Suprapubic skin (tissue), 4 donors: ENCODE results near the gene WBP2NL. TPM values are rescaled to one million over a fixed set of nuclear protein-coding genes. Genes with fewer than 3 reads are reported as not detected.

Experiments used
- DNase-seq, 2 donors: peaks; one replicate each; pipeline ENCODE4 v3.0.0-alpha.2; 2019; ENCODE audit warnings: low spot score in 2 of 2
- H3K27ac ChIP-seq: fragments of 200-600 bp; sonication (generic); one replicate; pipeline ENCODE4 v1.5.1; 2019
- H3K27me3 ChIP-seq: fragments of 200-600 bp; sonication (generic); one replicate; pipeline ENCODE4 v1.5.1; 2019
- H3K36me3 ChIP-seq: fragments of 200-600 bp; sonication (generic); one replicate; pipeline ENCODE4 v1.5.1; 2019
- H3K4me1 ChIP-seq: fragments of 200-600 bp; sonication (generic); one replicate; pipeline ENCODE4 v1.5.1; 2019
- H3K4me3 ChIP-seq: fragments of 200-600 bp; sonication (generic); one replicate; pipeline ENCODE4 v1.5.1; 2019; ENCODE audit warnings: mild to moderate bottlenecking
- H3K9me3 ChIP-seq: fragments of 200-600 bp; sonication (generic); one replicate; pipeline ENCODE4 v1.5.1; 2019
- EP300 ChIP-seq: sonication (generic); formaldehyde crosslinking; IDR thresholded peaks from one replicate; pipeline ENCODE4 v1.6.1; 2017; ENCODE audit warnings: antibody characterized with exemption
- POLR2A ChIP-seq, 2 donors: fragments of 450-650 bp; IDR thresholded peaks; one replicate each; pipeline ENCODE4 v1.6.1; 2017; ENCODE audit warnings: antibody characterized with exemption in 2 of 2, mild to moderate bottlenecking in 2 of 2, moderate library complexity in 2 of 2
- POLR2AphosphoS5 ChIP-seq, 3 donors: sonication (generic); formaldehyde crosslinking; IDR thresholded peaks; one replicate each; pipeline ENCODE4 v1.6.1; 2017; ENCODE audit warnings: antibody characterized with exemption in 3 of 3
- WGBS: methylation state at CpG from one replicate; pipeline ENCODE4 v1.1.5; 2018; 5-methylcytosine and 5-hydroxymethylcytosine counted together
- total RNA-seq, 4 donors: library from RNA; depleted of rRNA; stranded (reverse); fragments of >200 nt; gene quantifications; one replicate each; pipeline ENCODE4 v1.1.0, GENCODE V29; 2016
- TF ChIP-seq, protein P1 (sequence below), 2 donors: fragments of 200-600 bp in 1 of 2; fragments of 450-650 bp in 1 of 2; sonication (generic) in 1 of 2; IDR thresholded peaks; one replicate each; pipeline ENCODE4 v1.5.1; 2016 to 2019; ENCODE audit warnings: antibody characterized with exemption in 2 of 2, mild to moderate bottlenecking in 1 of 2, moderate library complexity in 1 of 2

WBP2NL gene
- total RNA-seq, 4 donors from 2014 or later = 0.76 to 9.6 (median 5.4) TPM

DNA sequence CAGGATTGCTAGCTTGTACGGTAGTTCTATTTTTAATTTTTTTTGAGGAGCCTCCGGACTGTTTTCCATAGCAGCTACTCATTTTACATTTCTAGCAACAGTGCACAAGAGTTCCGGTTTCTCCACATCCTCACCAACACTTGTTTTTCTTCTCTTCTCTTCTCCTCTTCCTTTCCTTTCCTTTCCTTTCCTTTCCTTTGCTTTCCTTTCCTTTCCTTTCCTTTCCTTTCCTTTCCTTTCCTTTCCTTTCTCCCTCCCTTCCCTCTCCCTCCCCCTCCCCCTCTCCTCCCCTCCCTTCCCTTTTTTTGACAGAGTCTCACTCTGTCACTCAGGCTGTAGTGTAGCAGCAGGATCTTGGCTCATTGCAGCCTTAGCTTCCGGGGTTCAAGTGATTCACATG lies 9.3 kb downstream of the WBP2NL start:
- WGBS = 70% methylated on average over 4 of the region's 4 CpGs
- TF ChIP-seq POLR2A (IDR thresholded peaks at IDR 0.05) (no peak), EP300 (no peak), POLR2AphosphoS5 (IDR thresholded peaks at IDR 0.05) (no peak)
- TF ChIP-seq, protein P1, sequence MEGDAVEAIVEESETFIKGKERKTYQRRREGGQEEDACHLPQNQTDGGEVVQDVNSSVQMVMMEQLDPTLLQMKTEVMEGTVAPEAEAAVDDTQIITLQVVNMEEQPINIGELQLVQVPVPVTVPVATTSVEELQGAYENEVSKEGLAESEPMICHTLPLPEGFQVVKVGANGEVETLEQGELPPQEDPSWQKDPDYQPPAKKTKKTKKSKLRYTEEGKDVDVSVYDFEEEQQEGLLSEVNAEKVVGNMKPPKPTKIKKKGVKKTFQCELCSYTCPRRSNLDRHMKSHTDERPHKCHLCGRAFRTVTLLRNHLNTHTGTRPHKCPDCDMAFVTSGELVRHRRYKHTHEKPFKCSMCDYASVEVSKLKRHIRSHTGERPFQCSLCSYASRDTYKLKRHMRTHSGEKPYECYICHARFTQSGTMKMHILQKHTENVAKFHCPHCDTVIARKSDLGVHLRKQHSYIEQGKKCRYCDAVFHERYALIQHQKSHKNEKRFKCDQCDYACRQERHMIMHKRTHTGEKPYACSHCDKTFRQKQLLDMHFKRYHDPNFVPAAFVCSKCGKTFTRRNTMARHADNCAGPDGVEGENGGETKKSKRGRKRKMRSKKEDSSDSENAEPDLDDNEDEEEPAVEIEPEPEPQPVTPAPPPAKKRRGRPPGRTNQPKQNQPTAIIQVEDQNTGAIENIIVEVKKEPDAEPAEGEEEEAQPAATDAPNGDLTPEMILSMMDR (IDR thresholded peaks at IDR 0.05) = no peak
- no peaks in the 10 kb centered on the region for H3K27me3 ChIP-seq
- H3K4me3 ChIP-seq = no peak overlapping the region
- no peaks in the 10 kb centered on the region for H3K36me3 ChIP-seq
- H3K27ac ChIP-seq = no peak overlapping the region
- no peaks in the 10 kb centered on the region for H3K4me1 ChIP-seq
- no peaks in the 10 kb centered on the region for H3K9me3 ChIP-seq
- DNase-seq = no peak

DNA sequence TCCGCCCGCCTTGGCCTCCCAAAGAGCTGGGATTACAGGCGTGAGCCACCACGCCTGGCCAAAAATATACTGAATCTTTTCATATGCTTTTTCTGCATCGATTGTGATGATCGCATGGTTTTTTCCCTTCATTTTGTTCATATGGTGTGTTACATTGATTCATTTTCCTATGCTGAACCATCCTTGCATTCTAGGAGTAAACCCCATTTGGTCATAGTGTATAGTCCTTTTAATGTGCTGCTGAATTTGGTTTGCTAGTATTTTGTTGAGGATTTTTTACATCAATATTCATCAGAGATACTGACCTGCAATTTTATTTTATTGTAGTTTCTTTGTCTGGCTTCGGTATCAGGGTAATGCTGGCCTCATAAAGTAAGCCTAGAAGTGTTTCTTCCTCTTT lies 12.2 kb downstream of the WBP2NL start:
- Histone ChIP-seq H3K9me3 (no peaks in the 10 kb centered on the region), H3K36me3 (no peaks in the 10 kb centered on the region), H3K27me3 (no peaks in the 10 kb centered on the region), H3K4me1 (no peaks in the 10 kb centered on the region), H3K27ac (no peak overlapping the region), H3K4me3 (no peak overlapping the region)
- no peak for DNase-seq
- TF ChIP-seq EP300 (no peak), POLR2A (IDR thresholded peaks at IDR 0.05) (no peak), POLR2AphosphoS5 (IDR thresholded peaks at IDR 0.05) (no peak)
- TF ChIP-seq, protein P1 (IDR thresholded peaks at IDR 0.05) = no peak
- 94% methylated on average over 7 of the region's 7 CpGs for WGBS

DNA sequence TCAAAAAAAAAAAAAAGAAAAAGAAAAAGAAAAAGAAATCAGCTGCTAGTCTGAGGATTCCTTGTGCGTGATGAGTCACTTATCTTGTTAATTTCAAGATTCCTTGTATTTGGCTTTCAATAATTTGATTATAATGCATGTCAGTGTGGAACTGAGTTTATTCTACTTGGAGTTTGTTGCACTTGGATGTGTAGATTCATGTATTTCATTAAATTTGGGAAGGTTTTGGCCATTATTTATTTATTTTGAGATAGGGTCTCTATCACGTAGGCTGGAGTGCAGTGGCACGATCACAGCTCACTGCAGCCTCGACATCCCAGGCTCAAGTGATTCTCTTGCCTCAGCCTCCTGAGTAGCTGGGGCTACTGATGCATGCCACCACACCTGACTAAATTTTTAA lies 14.8 kb downstream of the WBP2NL start:
- H3K9me3 ChIP-seq = no peaks in the 10 kb centered on the region
- H3K4me1 ChIP-seq = no peaks in the 10 kb centered on the region
- no peaks in the 10 kb centered on the region for H3K36me3 ChIP-seq
- TF ChIP-seq, protein P1 (IDR thresholded peaks at IDR 0.05) = no peak
- no peak for TF ChIP-seq POLR2A (IDR thresholded peaks at IDR 0.05)
- no peak for TF ChIP-seq EP300
- no peak for TF ChIP-seq POLR2AphosphoS5 (IDR thresholded peaks at IDR 0.05)
- no peak overlapping the region for H3K27ac ChIP-seq
- 69% methylated on average over 4 of the region's 4 CpGs for WGBS
- DNase-seq = no peak
- H3K4me3 ChIP-seq = no peak overlapping the region
- no peaks in the 10 kb centered on the region for H3K27me3 ChIP-seq

DNA sequence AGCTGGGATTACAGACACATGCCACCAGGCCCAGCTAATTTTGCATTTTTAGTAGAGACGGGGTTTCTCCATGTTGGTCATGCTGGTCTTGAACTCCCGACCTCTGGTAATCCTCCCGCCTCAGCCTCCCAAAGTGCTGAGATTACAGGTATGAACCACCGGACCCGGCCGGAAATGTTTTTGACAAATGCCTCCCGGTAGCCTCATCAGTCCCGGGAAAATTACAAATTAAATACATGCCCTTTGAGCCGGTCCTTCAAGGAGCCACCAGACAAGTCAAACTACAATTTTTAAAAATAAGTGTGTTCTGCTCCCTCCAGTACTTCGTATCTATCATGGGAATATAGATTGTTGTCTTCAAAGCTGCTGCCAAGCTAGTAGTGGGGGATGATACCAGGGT lies 17.5 kb downstream of the WBP2NL start:
- Histone ChIP-seq H3K9me3 (no peaks in the 10 kb centered on the region), H3K36me3 (no peaks in the 10 kb centered on the region), H3K4me3 (no peak overlapping the region), H3K27ac (no peak overlapping the region), H3K4me1 (no peaks in the 10 kb centered on the region), H3K27me3 (no peaks in the 10 kb centered on the region)
- DNase-seq = no peak
- 68% methylated on average over 10 of the region's 10 CpGs for WGBS
- TF ChIP-seq POLR2AphosphoS5 (IDR thresholded peaks at IDR 0.05) (no peak), EP300 (no peak), POLR2A (IDR thresholded peaks at IDR 0.05) (no peak)
- TF ChIP-seq, protein P1 (IDR thresholded peaks at IDR 0.05) = no peak

DNA sequence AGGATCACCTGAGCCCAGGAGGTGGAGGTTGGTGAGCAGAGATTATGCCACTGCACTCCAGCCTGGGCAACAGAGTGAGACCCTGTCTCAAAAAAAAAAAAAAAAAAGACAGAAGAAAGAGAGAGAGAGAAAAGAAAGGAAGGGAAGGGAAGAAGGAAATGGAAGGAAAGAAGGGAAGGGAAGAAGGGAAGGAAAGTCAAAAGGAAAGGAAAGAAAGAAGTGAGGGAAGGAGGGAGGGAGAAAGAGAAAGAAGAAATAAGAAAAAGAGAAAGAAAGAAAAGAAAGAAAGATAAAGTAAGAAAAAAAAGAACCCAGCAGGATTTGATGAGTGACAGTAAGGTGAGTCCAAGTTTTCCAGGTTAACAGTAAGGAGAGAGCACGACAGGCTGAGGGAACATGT lies 19.6 kb downstream of the WBP2NL start:
- TF ChIP-seq, protein P1 (IDR thresholded peaks at IDR 0.05) = no peak
- TF ChIP-seq POLR2AphosphoS5 (IDR thresholded peaks at IDR 0.05) = no peak
- TF ChIP-seq POLR2A (IDR thresholded peaks at IDR 0.05) = no peak
- no peak for TF ChIP-seq EP300
- Histone ChIP-seq H3K36me3 (no peaks in the 10 kb centered on the region), H3K4me1 (no peaks in the 10 kb centered on the region), H3K27me3 (no peaks in the 10 kb centered on the region), H3K27ac (no peak overlapping the region), H3K9me3 (no peaks in the 10 kb centered on the region), H3K4me3 (no peak overlapping the region)
- DNase-seq = no peak
- WGBS = 70% methylated on average over 1 of the region's 1 CpG
